ENCODE results near the gene RPS10. TPM values are rescaled to one million over a fixed set of nuclear protein-coding genes. Genes with fewer than 3 reads are reported as not detected.
"Not testable (repeated sequence)": the region's sequence is repeated elsewhere in the genome, so short reads cannot be mapped to it uniquely, and the experiment has no call there.

The RPS10 gene
- total RNA-seq, 1 donor from 2014 or later = 3,975 TPM

- TF ChIP-seq, protein P1, sequence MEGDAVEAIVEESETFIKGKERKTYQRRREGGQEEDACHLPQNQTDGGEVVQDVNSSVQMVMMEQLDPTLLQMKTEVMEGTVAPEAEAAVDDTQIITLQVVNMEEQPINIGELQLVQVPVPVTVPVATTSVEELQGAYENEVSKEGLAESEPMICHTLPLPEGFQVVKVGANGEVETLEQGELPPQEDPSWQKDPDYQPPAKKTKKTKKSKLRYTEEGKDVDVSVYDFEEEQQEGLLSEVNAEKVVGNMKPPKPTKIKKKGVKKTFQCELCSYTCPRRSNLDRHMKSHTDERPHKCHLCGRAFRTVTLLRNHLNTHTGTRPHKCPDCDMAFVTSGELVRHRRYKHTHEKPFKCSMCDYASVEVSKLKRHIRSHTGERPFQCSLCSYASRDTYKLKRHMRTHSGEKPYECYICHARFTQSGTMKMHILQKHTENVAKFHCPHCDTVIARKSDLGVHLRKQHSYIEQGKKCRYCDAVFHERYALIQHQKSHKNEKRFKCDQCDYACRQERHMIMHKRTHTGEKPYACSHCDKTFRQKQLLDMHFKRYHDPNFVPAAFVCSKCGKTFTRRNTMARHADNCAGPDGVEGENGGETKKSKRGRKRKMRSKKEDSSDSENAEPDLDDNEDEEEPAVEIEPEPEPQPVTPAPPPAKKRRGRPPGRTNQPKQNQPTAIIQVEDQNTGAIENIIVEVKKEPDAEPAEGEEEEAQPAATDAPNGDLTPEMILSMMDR (IDR thresholded peaks at IDR 0.05; ENCODE audit: insufficient read depth, low read length, poor library complexity, severe bottlenecking) = no peak
- Histone ChIP-seq H3K27me3 (ENCODE audit: control insufficient read depth, insufficient read depth, low read length) (no peaks in the 10 kb centered on the region), H3K36me3 (ENCODE audit: control insufficient read depth, insufficient read depth, low read length) (no peaks in the 10 kb centered on the region), H3K4me3 (ENCODE audit: low read depth, low read length) (no peak overlapping the region)
- DNase-seq (ENCODE audit: low read depth) = no peak
These were observed 52.4 kb downstream of the RPS10 start for GRCh38 chr6:34373511-34373910.

DNA sequence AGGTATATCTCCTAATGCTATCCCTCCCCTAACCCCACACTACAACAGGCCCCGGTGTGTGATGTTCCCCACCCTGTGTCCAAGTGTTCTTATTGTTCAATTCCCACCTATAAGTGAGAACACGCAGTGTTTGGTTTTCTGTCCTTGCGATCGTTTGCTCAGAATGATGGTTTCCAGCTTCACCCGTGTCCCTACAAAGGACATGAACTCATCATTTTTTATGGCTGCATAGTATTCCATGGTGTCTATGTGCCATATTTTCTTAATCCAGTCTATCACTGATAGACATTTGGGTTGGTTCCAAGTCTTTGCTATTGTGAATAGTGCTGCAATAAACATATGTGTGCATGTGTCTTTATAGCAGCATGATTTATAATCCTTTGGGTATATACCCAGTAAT, 54.0 kb downstream of the RPS10 start:
- H3K4me3 ChIP-seq (ENCODE audit: low read depth, low read length); H3K27me3 ChIP-seq (ENCODE audit: control insufficient read depth, insufficient read depth, low read length); H3K36me3 ChIP-seq (ENCODE audit: control insufficient read depth, insufficient read depth, low read length); DNase-seq (ENCODE audit: low read depth): not testable (repeated sequence)

DNA sequence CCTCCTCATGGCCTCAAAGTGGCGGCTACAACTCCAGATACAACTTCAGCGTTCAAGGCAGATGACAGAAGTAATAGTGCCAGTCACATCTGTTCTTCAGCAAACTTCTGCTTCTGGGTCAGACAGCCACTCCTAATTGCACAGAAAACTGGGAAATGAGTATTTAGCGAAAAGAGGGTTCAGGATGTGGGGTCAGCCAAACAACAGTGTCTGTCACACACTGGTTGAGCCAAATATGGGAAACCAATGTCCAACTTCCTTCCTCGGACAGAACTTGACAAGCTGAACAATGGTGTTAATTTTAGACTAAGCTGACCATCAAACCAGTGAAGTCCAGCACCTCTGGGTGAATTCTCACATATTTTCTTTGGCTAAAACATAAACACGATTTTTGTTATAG, 55.5 kb downstream of the RPS10 start:
- TF ChIP-seq, protein P1 (IDR thresholded peaks at IDR 0.05; ENCODE audit: insufficient read depth, low read length, poor library complexity, severe bottlenecking) = no peak
- Histone ChIP-seq H3K4me3 (ENCODE audit: low read depth, low read length) (no peak overlapping the region), H3K36me3 (ENCODE audit: control insufficient read depth, insufficient read depth, low read length) (no peaks in the 10 kb centered on the region), H3K27me3 (ENCODE audit: control insufficient read depth, insufficient read depth, low read length) (no peaks in the 10 kb centered on the region)
- no peak for DNase-seq (ENCODE audit: low read depth)

DNA sequence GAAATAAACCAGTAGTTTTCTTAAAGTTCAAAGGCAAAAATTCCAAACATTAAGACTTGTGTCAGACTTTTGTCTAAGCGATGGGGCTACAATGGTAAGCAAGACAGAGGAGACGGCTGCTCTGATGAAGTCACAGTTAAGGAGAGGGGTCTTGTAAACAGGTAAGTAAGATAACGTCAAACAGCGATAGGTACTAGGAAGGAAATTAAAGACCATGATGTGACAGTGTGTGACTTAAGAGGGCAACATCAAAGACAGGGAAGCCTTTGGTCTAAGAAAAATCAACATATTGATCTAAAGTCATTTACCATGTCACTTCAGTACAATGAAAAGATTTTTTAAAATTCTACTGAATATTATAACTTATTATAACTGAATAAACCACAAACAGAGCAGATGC, 56.5 kb downstream of the RPS10 start:
- H3K27me3 ChIP-seq (ENCODE audit: control insufficient read depth, insufficient read depth, low read length) = no peaks in the 10 kb centered on the region
- H3K4me3 ChIP-seq (ENCODE audit: low read depth, low read length) = no peak overlapping the region
- no peak for DNase-seq (ENCODE audit: low read depth)
- TF ChIP-seq, protein P1 (IDR thresholded peaks at IDR 0.05; ENCODE audit: insufficient read depth, low read length, poor library complexity, severe bottlenecking) = no peak
- H3K36me3 ChIP-seq (ENCODE audit: control insufficient read depth, insufficient read depth, low read length) = no peaks in the 10 kb centered on the region

Other genes with a start within 250 kb of the RPS10 start
- 1,060 and 1,220 TPM in 2 replicates for gene HMGA1, start 189.2 kb downstream of the RPS10 start, total RNA-seq
- gene SMIM29, start 177.1 kb downstream of the RPS10 start, total RNA-seq = 33.2 and 38.8 TPM in 2 replicates
- gene NUDT3, start 33.4 kb downstream of the RPS10 start, total RNA-seq = 29.6 and 31.7 TPM in 2 replicates
- gene PACSIN1, start 40.0 kb upstream of the RPS10 start, total RNA-seq = 0.04 TPM in 1 of 2 replicates, not detected in the other
- not detected in 2 replicates for gene SPDEF, start 130.3 kb upstream of the RPS10 start, total RNA-seq

Measured in kidney epithelial cell (primary cell).